Activated T-helper 9 cell treated with anti-CD3 and anti-CD28 coated beads, Interleukin-2, amount 50 U/mL, for 16 hours (primary cell): ENCODE data around the gene LGALS7.

ENCODE experiments used
- DNase-seq: peaks from one replicate; pipeline ENCODE4 v3.0.0-alpha.2; 2020; ENCODE audit warnings: low read depth

Gene LGALS7

GRCh38 chr19:38726761-38727301, 46.5 kb downstream of the LGALS7 start:
- DNase-seq: no peak

DNA sequence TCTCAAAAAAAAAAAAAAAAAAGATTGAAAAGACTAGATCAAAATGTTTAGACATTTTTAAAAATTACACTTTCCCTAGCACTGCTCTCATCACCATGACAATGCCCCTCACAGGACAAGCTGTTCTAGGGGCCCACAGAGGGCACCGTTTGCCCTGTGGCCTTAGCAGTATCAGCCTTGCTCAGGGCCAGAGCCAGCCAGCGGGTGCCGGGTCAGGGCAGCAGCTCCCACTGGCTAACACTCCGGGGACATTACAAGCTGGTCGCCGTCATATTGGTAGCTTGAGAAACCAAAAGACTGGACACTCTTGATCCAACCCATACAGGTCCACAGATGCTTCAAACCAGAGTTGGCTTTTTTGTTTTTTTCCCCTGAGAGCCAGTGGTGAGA, 47.0 kb downstream of the LGALS7 start:
- no peak for DNase-seq

- no peak for DNase-seq
Observed at GRCh38 chr19:38725469-38726283, 47.6 kb downstream of the LGALS7 start.

- no peak for DNase-seq
Observed at GRCh38 chr19:38723990-38724854, 49.1 kb downstream of the LGALS7 start.

GRCh38 chr19:38723606-38723965, 49.7 kb downstream of the LGALS7 start:
- DNase-seq: no peak

GRCh38 chr19:38722947-38723605, 50.2 kb downstream of the LGALS7 start:
- no peak for DNase-seq

GRCh38 chr19:38721979-38722773, 51.1 kb downstream of the LGALS7 start:
- DNase-seq: no peak

DNA sequence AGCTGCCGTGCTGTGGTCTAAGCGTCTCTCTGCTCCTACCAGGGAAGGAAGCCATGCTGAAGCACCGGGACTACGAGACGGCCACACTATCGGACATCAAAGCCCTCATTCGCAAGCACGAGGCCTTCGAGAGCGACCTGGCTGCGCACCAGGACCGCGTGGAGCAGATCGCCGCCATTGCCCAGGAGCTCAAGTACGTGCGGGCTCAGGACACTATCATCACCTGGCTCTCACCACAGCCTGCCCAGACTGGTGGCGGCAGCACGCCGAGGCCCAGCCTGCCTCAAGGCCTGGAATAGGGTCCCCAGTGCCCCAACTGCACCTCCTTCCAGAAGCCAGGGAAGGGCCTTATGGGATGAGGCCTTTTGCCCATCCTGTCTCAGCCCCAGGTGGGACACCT, 51.8 kb downstream of the LGALS7 start:
- DNase-seq: no peak
